Smooth muscle cell (in vitro differentiated cells): ENCODE measurements around the gene TES. TPM values are rescaled to one million over a fixed set of nuclear protein-coding genes. Genes with fewer than 3 reads are reported as not detected.

Experiments
- DNase-seq: peaks from one replicate; lab custom pipeline; 2025; ENCODE audit not compliant: unreplicated experiment; lab: John Stamatoyannopoulos, UW
- H2AFZ ChIP-seq: fragments of 200-600 bp; sonication (generic); 2 replicates; pipeline ENCODE4 v1.6.0; 2016; ENCODE audit warnings: antibody characterized with exemption, low read depth, mild to moderate bottlenecking
- H3F3A ChIP-seq: fragments of 200-600 bp; sonication (generic); 2 replicates; pipeline ENCODE4 v1.6.0; 2017; ENCODE audit warnings: antibody characterized with exemption, low read depth
- H3K27ac ChIP-seq: fragments of 200-600 bp; sonication (generic); 2 replicates; pipeline ENCODE4 v1.5.1; 2016; ENCODE audit warnings: low read depth, mild to moderate bottlenecking
- H3K27me3 ChIP-seq: fragments of 200-600 bp; sonication (generic); 2 replicates; pipeline ENCODE4 v1.6.1; 2016; ENCODE audit warnings: low read depth, mild to moderate bottlenecking
- H3K36me3 ChIP-seq: fragments of 200-600 bp; sonication (generic); 2 replicates; pipeline ENCODE4 v1.5.1; 2016; ENCODE audit warnings: low read depth
- H3K4me1 ChIP-seq: fragments of 200-600 bp; sonication (generic); 2 replicates; pipeline ENCODE4 v1.5.1; 2016; ENCODE audit warnings: low read depth
- H3K4me2 ChIP-seq: fragments of 200-600 bp; sonication (generic); 2 replicates; pipeline ENCODE4 v1.6.0; 2016; ENCODE audit warnings: mild to moderate bottlenecking
- H3K4me3 ChIP-seq: fragments of 200-600 bp; sonication (generic); 2 replicates; pipeline ENCODE4 v1.5.1; 2016; ENCODE audit warnings: mild to moderate bottlenecking
- H3K79me2 ChIP-seq: fragments of 200-600 bp; sonication (generic); 2 replicates; pipeline ENCODE4 v1.6.0; 2016; ENCODE audit warnings: low read depth, mild to moderate bottlenecking
- H3K9ac ChIP-seq: fragments of 200-600 bp; sonication (generic); 2 replicates; pipeline ENCODE4 v1.6.0; 2016; ENCODE audit warnings: low read depth
- H3K9me3 ChIP-seq: fragments of 200-600 bp; sonication (generic); replicated peaks from 2 replicates; pipeline ENCODE4 v1.5.1; 2016; ENCODE audit warnings: low read depth
- H4K20me1 ChIP-seq: fragments of 200-600 bp; sonication (generic); 2 replicates; pipeline ENCODE4 v1.6.0; 2016; ENCODE audit warnings: low read depth
- CTCF ChIP-seq: fragments of 200-600 bp; sonication (generic); IDR thresholded peaks from 2 replicates; pipeline ENCODE4 v1.5.1; 2017; ENCODE audit warnings: borderline replicate concordance, mild to moderate bottlenecking, antibody characterized with exemption; ENCODE audit not compliant: insufficient read depth, poor library complexity, severe bottlenecking
- WGBS: methylation state at CpG from one replicate; pipeline ENCODE4 v1.1.7; 2016; ENCODE audit warnings: low lambda C conversion rate; 5-methylcytosine and 5-hydroxymethylcytosine counted together
- polyA plus RNA-seq: library from polyadenylated mRNA; unstranded; fragments of >200 nt; fragmentation: Nextera tagmentation; extraction: Ambion mirVana; gene quantifications from 2 replicates; pipeline ENCODE4 v1.2.1, GENCODE V29; 2016
- total RNA-seq: library from RNA; depleted of rRNA; stranded (reverse); fragments of >200 nt; gene quantifications from 2 replicates; pipeline ENCODE4 v1.2.3, GENCODE V29; 2014

The TES gene
- total RNA-seq (149 and 167 TPM in 2 replicates), polyA plus RNA-seq (74.6 and 107 TPM in 2 replicates)

GRCh38 chr7:116210345-116211005, at the start of gene TES:
TES (plus strand) TSS chr7:116210539; CDS start chr7:116210708, 169 bp downstream.
- peaks cover 7% of the 10 kb centered on the region for H3K4me1 ChIP-seq
- no peaks in the 10 kb centered on the region for H3K9me3 ChIP-seq
- H3F3A ChIP-seq = peaks cover 5% of the 10 kb centered on the region
- H3K9ac ChIP-seq = peak within 1 kb of the TSS; percentile 95
- no peaks in the 10 kb centered on the region for H3K27me3 ChIP-seq
- peaks cover 40% of the 10 kb centered on the region for H3K79me2 ChIP-seq
- peak within 1 kb of the TSS; percentile 68 for H3K4me3 ChIP-seq
- peak within 1 kb of the TSS; percentile 95 for H3K27ac ChIP-seq
- no peak for TF ChIP-seq CTCF
- no peaks in the 10 kb centered on the region for H3K36me3 ChIP-seq
- WGBS = 1% methylated on average over 78 of the region's 83 CpGs
- peak within 1 kb of the TSS; percentile 83 for H3K4me2 ChIP-seq
- H4K20me1 ChIP-seq = peaks cover 37% of the 10 kb centered on the region
- no peak for DNase-seq
- H2AFZ ChIP-seq = no peak within 1 kb of the TSS

- no peak for TF ChIP-seq CTCF
- H3K79me2 ChIP-seq = no peaks in the 10 kb centered on the region
- H3K27ac ChIP-seq = no peak overlapping the region
- no peaks in the 10 kb centered on the region for H3K9me3 ChIP-seq
- H3K36me3 ChIP-seq = no peaks in the 10 kb centered on the region
- no peak for DNase-seq
- no peak overlapping the region for H3K4me2 ChIP-seq
- H3K4me1 ChIP-seq = peaks cover 6% of the 10 kb centered on the region
- H3K4me3 ChIP-seq = no peak overlapping the region
- H3K27me3 ChIP-seq = no peaks in the 10 kb centered on the region
- no peaks in the 10 kb centered on the region for H3F3A ChIP-seq
- no peaks in the 10 kb centered on the region for H4K20me1 ChIP-seq
- H3K9ac ChIP-seq = no peak overlapping the region
- H2AFZ ChIP-seq = no peak overlapping the region
Measured at GRCh38 chr7:116161728-116162127, 48.6 kb upstream of the TES start.

- Histone ChIP-seq H3K4me1 (peaks cover 6% of the 10 kb centered on the region), H3K9me3 (no peaks in the 10 kb centered on the region)
Measured at GRCh38 chr7:116162254-116162653, 48.1 kb upstream of the TES start.

More at GRCh38 chr7:116162254-116162653, 48.1 kb upstream of the TES start:
- Histone ChIP-seq H3K9ac (no peak overlapping the region), H2AFZ (no peak overlapping the region), H3K27ac (no peak overlapping the region), H3K4me2 (no peak overlapping the region), H3K79me2 (no peaks in the 10 kb centered on the region), H3K36me3 (no peaks in the 10 kb centered on the region), H3K27me3 (no peaks in the 10 kb centered on the region), H3F3A (no peaks in the 10 kb centered on the region), H4K20me1 (no peaks in the 10 kb centered on the region), H3K4me3 (no peak overlapping the region)
- DNase-seq = no peak
- no peak for TF ChIP-seq CTCF
